ENCODE data around the gene NKD2.

DNA sequence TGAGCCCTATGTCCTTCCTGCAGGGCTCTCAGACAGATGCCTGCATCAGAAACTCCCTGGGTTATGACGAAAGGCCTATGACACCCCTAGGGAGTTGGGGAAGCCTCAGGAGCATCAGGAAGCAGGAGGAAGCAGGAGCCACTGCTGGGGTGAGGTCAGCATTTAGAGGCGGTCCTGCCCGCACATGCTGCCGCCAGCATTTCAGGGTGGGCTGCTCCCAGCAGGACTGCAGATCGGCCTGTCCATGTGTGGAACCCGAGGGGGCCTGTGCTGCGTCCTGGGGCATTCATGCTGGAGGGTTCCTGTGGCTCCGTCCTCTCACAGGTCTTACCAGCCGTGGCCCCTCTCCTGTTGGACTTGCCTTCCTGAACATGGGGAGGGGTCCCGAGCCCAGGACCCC lies 6.9 kb downstream of the NKD2 start:
- TF ChIP-seq SRF (IDR thresholded peaks at IDR 0.05; ENCODE audit: low read depth) (no peak), JUND (IDR thresholded peaks at IDR 0.05) (no peak), EZH2phosphoT487 (IDR thresholded peaks at IDR 0.05; ENCODE audit: borderline replicate concordance) (no peak), ELF1 (IDR thresholded peaks at IDR 0.05; ENCODE audit: borderline replicate concordance, low read depth) (no peak), TCF7L2 (IDR thresholded peaks at IDR 0.05; ENCODE audit: borderline replicate concordance, extremely low read depth, insufficient read depth, insufficient read length) (no peak), POLR2A (IDR thresholded peaks at IDR 0.05; ENCODE audit: borderline replicate concordance, extremely low read depth, insufficient read depth, insufficient read length) (no peak)
- TF ChIP-seq, protein P1, sequence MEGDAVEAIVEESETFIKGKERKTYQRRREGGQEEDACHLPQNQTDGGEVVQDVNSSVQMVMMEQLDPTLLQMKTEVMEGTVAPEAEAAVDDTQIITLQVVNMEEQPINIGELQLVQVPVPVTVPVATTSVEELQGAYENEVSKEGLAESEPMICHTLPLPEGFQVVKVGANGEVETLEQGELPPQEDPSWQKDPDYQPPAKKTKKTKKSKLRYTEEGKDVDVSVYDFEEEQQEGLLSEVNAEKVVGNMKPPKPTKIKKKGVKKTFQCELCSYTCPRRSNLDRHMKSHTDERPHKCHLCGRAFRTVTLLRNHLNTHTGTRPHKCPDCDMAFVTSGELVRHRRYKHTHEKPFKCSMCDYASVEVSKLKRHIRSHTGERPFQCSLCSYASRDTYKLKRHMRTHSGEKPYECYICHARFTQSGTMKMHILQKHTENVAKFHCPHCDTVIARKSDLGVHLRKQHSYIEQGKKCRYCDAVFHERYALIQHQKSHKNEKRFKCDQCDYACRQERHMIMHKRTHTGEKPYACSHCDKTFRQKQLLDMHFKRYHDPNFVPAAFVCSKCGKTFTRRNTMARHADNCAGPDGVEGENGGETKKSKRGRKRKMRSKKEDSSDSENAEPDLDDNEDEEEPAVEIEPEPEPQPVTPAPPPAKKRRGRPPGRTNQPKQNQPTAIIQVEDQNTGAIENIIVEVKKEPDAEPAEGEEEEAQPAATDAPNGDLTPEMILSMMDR (IDR thresholded peaks at IDR 0.05 in 2 of 3, conservative IDR thresholded peaks at IDR 0.05 in 1 of 3; ENCODE audit: borderline replicate concordance in 1 of 3, insufficient read depth in 1 of 3, low read depth in 2 of 3, low read length in 2 of 3), result no peak
- TF ChIP-seq, protein P2, sequence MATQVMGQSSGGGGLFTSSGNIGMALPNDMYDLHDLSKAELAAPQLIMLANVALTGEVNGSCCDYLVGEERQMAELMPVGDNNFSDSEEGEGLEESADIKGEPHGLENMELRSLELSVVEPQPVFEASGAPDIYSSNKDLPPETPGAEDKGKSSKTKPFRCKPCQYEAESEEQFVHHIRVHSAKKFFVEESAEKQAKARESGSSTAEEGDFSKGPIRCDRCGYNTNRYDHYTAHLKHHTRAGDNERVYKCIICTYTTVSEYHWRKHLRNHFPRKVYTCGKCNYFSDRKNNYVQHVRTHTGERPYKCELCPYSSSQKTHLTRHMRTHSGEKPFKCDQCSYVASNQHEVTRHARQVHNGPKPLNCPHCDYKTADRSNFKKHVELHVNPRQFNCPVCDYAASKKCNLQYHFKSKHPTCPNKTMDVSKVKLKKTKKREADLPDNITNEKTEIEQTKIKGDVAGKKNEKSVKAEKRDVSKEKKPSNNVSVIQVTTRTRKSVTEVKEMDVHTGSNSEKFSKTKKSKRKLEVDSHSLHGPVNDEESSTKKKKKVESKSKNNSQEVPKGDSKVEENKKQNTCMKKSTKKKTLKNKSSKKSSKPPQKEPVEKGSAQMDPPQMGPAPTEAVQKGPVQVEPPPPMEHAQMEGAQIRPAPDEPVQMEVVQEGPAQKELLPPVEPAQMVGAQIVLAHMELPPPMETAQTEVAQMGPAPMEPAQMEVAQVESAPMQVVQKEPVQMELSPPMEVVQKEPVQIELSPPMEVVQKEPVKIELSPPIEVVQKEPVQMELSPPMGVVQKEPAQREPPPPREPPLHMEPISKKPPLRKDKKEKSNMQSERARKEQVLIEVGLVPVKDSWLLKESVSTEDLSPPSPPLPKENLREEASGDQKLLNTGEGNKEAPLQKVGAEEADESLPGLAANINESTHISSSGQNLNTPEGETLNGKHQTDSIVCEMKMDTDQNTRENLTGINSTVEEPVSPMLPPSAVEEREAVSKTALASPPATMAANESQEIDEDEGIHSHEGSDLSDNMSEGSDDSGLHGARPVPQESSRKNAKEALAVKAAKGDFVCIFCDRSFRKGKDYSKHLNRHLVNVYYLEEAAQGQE (IDR thresholded peaks at IDR 0.05; ENCODE audit: low read depth), result no peak
- TF ChIP-seq, protein P3, sequence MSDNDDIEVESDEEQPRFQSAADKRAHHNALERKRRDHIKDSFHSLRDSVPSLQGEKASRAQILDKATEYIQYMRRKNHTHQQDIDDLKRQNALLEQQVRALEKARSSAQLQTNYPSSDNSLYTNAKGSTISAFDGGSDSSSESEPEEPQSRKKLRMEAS (IDR thresholded peaks at IDR 0.05), result no peak

Data from HCT116 (cell line).